Stomach (tissue), 9 donors: ENCODE data around the gene PRAME. TPM values are rescaled to one million over a fixed set of nuclear protein-coding genes. Genes with fewer than 3 reads are reported as not detected.

Experiments
- DNase-seq, 2 donors: peaks; one replicate each; pipeline versions ENCODE4 v3.0.0 to v3.0.0-alpha.2; 2013 to 2019
- H3K27ac ChIP-seq, 5 donors: fragments of 200-600 bp in 4 of 5; sonication (generic) in 4 of 5; one replicate each; pipeline ENCODE4 v1.5.1; 2013 to 2019; ENCODE audit warnings: mild to moderate bottlenecking in 1 of 5, moderate library complexity in 1 of 5
- H3K27me3 ChIP-seq, 3 donors: fragments of 200-600 bp; sonication (generic); one replicate each; pipeline ENCODE4 v1.5.1; 2017 to 2019; ENCODE audit warnings: mixed run types in 1 of 3
- H3K36me3 ChIP-seq, 4 donors: fragments of 200-600 bp; sonication (generic); 1 replicate in 3 of 4; 2 replicates in 1 of 4; pipeline ENCODE4 v1.5.1; 2016 to 2019
- H3K4me1 ChIP-seq, 4 donors: fragments of 200-600 bp; sonication (generic); one replicate each; pipeline ENCODE4 v1.5.1; 2016 to 2019
- H3K4me3 ChIP-seq, 4 donors: fragments of 200-600 bp; sonication (generic) in 3 of 4; one replicate each; pipeline ENCODE4 v1.5.1; 2016 to 2019; ENCODE audit warnings: mild to moderate bottlenecking in 1 of 4
- H3K9me3 ChIP-seq, 4 donors: fragments of 200-600 bp; sonication (generic); one replicate each; pipeline ENCODE4 v1.5.1; 2016 to 2019
- CTCF ChIP-seq, 7 experiments: fragments of 450-650 bp in 4 of 7; fragments of 200-600 bp in 3 of 7; sonication (generic) in 3 of 7; IDR thresholded peaks; one replicate each; pipeline ENCODE4 v1.5.1; 2016 to 2019; ENCODE audit warnings: antibody characterized with exemption in 7 of 7, control low read depth in 2 of 7, mild to moderate bottlenecking in 1 of 7
- EP300 ChIP-seq: sonication (generic); formaldehyde crosslinking; IDR thresholded peaks from one replicate; pipeline ENCODE4 v1.6.1; 2017; ENCODE audit warnings: antibody characterized with exemption
- POLR2A ChIP-seq, 4 donors: fragments of 450-650 bp; IDR thresholded peaks; one replicate each; pipeline ENCODE4 v1.6.1; 2016; ENCODE audit warnings: antibody characterized with exemption in 4 of 4, control low read depth in 2 of 4, mild to moderate bottlenecking in 1 of 4, moderate library complexity in 1 of 4
- POLR2AphosphoS5 ChIP-seq, 3 donors: sonication (generic); formaldehyde crosslinking; IDR thresholded peaks; one replicate each; pipeline ENCODE4 v1.6.1; 2016; ENCODE audit warnings: antibody characterized with exemption in 3 of 3
- WGBS, 5 donors: extraction: QIAGEN DNeasy Blood & Tissue Kit in 3 of 5; methylation state at CpG; one replicate each; pipeline versions ENCODE4 v1.1.5 to v1.1.7; 2013 to 2018; 5-methylcytosine and 5-hydroxymethylcytosine counted together
- intact Hi-C: fragments of 100-400 bp; cut with DNase I; formaldehyde crosslinking; loops from one replicate; pipeline ENCODE4 v1.15.1; 2023; ENCODE audit warnings: low total_unique reads
- polyA plus RNA-seq, 3 donors: library from polyadenylated mRNA; stranded (reverse); fragments of 200-250 nt; gene quantifications; one replicate each; pipeline ENCODE4 v1.2.3, GENCODE V29; 2013
- total RNA-seq, 5 donors: library from RNA; depleted of rRNA; stranded (reverse); fragments of >200 nt; gene quantifications; one replicate each; pipeline versions ENCODE4 v1.1.0 to v1.2.3, GENCODE V29; 2014 to 2016
- donor health status: healthy with polysubstance abuse.
- donor health status: Bipolar disorder and iron deficiency.
- donor health status: healthy.

Gene PRAME
- total and polyA plus RNA-seq, 8 donors, result not detected

GRCh38 chr22:22558071-22558971 lies 744 bp downstream of the PRAME start:
- no peaks in the 10 kb centered on the region for H3K9me3 ChIP-seq
- no peak overlapping the region for H3K27ac ChIP-seq
- intact Hi-C loops, result no loop called here
- no peaks in the 10 kb centered on the region for H3K27me3 ChIP-seq
- WGBS, 5 donors, result 78 to 90% (median 89%) methylated on average over 16 to 25 of the region's 25 CpGs
- H3K4me3 ChIP-seq, result no peak overlapping the region
- no peak for DNase-seq
- H3K4me1 ChIP-seq, result no peaks in the 10 kb centered on the region
- no peaks in the 10 kb centered on the region for H3K36me3 ChIP-seq
- TF ChIP-seq POLR2A (IDR thresholded peaks at IDR 0.05) (no peak), EP300 (no peak), CTCF (IDR thresholded peaks at IDR 0.05) (no peak), POLR2AphosphoS5 (IDR thresholded peaks at IDR 0.05) (no peak)

- TF ChIP-seq POLR2AphosphoS5 (IDR thresholded peaks at IDR 0.05) (no peak), POLR2A (IDR thresholded peaks at IDR 0.05) (no peak), CTCF (IDR thresholded peaks at IDR 0.05) (no peak), EP300 (no peak)
- H3K36me3 ChIP-seq, result no peaks in the 10 kb centered on the region
- H3K4me3 ChIP-seq, result no peak overlapping the region
- no peak for DNase-seq
- H3K27ac ChIP-seq, result no peak overlapping the region
- H3K9me3 ChIP-seq, result no peaks in the 10 kb centered on the region
- intact Hi-C loops, result no loop called here
- no peaks in the 10 kb centered on the region for H3K4me1 ChIP-seq
- H3K27me3 ChIP-seq, result no peaks in the 10 kb centered on the region
- 89 to 95% (median 93%) methylated on average over 36 to 38 of the region's 38 CpGs for WGBS, 5 donors
Measured at GRCh38 chr22:22556995-22557925, 1.8 kb downstream of the PRAME start.

- H3K4me1 ChIP-seq, result no peaks in the 10 kb centered on the region
- intact Hi-C loops, result no loop called here
- H3K27ac ChIP-seq, result no peak overlapping the region
- H3K9me3 ChIP-seq, result no peaks in the 10 kb centered on the region
- no peak for DNase-seq
- no peaks in the 10 kb centered on the region for H3K36me3 ChIP-seq
- H3K4me3 ChIP-seq, result no peak overlapping the region
- TF ChIP-seq POLR2A (IDR thresholded peaks at IDR 0.05) (no peak), EP300 (no peak), POLR2AphosphoS5 (IDR thresholded peaks at IDR 0.05) (no peak), CTCF (IDR thresholded peaks at IDR 0.05) (no peak)
- no peaks in the 10 kb centered on the region for H3K27me3 ChIP-seq
- WGBS, 5 donors, result 89 to 92% (median 91%) methylated on average over 14 of the region's 14 CpGs
Measured at GRCh38 chr22:22556578-22556977, 2.5 kb downstream of the PRAME start.

GRCh38 chr22:22555596-22555995 lies 3.5 kb downstream of the PRAME start:
- 91 to 95% (median 94%) methylated on average over 9 of the region's 9 CpGs for WGBS, 5 donors
- DNase-seq, result no peak
- intact Hi-C loops, result no loop called here
- Histone ChIP-seq H3K9me3 (no peaks in the 10 kb centered on the region), H3K36me3 (no peaks in the 10 kb centered on the region), H3K4me3 (no peak overlapping the region), H3K27me3 (no peaks in the 10 kb centered on the region), H3K27ac (no peak overlapping the region), H3K4me1 (no peaks in the 10 kb centered on the region)
- TF ChIP-seq POLR2AphosphoS5 (IDR thresholded peaks at IDR 0.05) (no peak), CTCF (IDR thresholded peaks at IDR 0.05) (no peak), POLR2A (IDR thresholded peaks at IDR 0.05) (no peak), EP300 (no peak)
